Hematopoietic multipotent progenitor cell treated with erythropoietin and hydrocortisone succinate and interleukin-3 and kit ligand, for 6 days (in vitro differentiated cells): Measurements from ENCODE around the gene NEU4.
"Not testable (repeated sequence)": the region's sequence is repeated elsewhere in the genome, so short reads cannot be mapped to it uniquely, and the experiment has no call there.

Experiments
- DNase-seq: peaks from one replicate; pipeline ENCODE4 v3.0.0-alpha.2; 2015

Gene NEU4

GRCh38 chr2:241799522-241800197, 9.3 kb upstream of the NEU4 start:
- no peak for DNase-seq

- not testable (repeated sequence) for DNase-seq
These were observed 8.6 kb upstream of the NEU4 start for GRCh38 chr2:241800198-241800903.

GRCh38 chr2:241801611-241802420, 7.2 kb upstream of the NEU4 start:
- DNase-seq, result no peak

GRCh38 chr2:241802421-241803318, 6.3 kb upstream of the NEU4 start:
- no peak for DNase-seq

GRCh38 chr2:241803387-241804325, 5.3 kb upstream of the NEU4 start:
- DNase-seq, result peak; percentile 58

GRCh38 chr2:241804326-241805229, 4.4 kb upstream of the NEU4 start:
- peak; percentile 59 for DNase-seq

- not testable (repeated sequence) for DNase-seq
These were observed 2.8 kb upstream of the NEU4 start for GRCh38 chr2:241806217-241806616.

GRCh38 chr2:241808051-241808720, 807 bp upstream of the NEU4 start:
- no peak for DNase-seq

GRCh38 chr2:241809383-241810306, 652 bp downstream of the NEU4 start:
- no peak for DNase-seq

GRCh38 chr2:241810307-241811200, 1.6 kb downstream of the NEU4 start:
- DNase-seq, result no peak

GRCh38 chr2:241811201-241811951, 2.4 kb downstream of the NEU4 start:
- no peak for DNase-seq

- DNase-seq, result no peak
These were observed 3.1 kb downstream of the NEU4 start for GRCh38 chr2:241811952-241812729.

- no peak for DNase-seq
These were observed 4.0 kb downstream of the NEU4 start for GRCh38 chr2:241812730-241813643.

- no peak for DNase-seq
These were observed 4.8 kb downstream of the NEU4 start for GRCh38 chr2:241813644-241814392.
